Measurements from ENCODE around the gene CCDC158.
A peak's percentile ranks its signal among the peaks of the same experiment; 100 is the strongest.
"Not testable (repeated sequence)": the region's sequence is repeated elsewhere in the genome, so short reads cannot be mapped to it uniquely, and the experiment has no call there.

The CCDC158 gene

DNA sequence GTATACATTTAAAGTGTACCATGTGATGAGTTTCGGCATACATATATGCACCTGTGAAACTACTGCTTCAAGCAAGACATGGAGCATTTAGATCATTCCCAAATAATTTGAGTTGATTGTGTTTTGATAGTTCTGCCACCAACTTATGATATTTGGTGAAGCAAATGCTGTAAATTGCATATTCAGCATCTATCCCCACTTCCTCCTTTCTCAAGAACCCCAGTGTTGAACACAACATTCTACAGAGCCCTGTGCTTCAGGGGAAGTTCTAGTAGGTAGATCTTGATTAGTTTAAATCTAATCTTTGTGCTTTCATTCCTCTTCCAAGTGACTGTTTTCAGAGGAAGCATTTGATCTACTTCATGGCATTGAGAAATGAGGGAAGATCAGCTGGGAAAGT lies 8.7 kb upstream of the CCDC158 start:
- DNase-seq: no peak

DNA sequence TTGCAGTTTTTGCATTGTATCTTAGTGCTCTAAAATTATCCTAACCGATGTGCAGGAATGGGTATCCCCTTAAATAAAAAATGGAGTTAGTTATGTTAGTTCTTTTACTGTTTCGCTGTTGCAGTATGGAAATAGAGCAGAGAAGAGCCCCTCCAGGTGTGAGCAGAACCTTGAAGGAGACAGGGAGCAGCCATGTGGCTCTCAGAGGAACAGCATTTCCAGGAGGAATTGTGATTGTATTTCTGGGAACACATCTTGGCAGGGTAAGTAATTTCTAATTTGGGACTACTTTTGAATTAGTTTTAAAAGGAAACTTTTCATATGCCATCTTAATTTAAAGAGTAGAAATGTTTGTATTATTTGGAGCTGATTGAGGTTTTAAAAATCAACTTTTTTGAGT lies 5.3 kb upstream of the CCDC158 start:
- no peak for DNase-seq

- DNase-seq: not testable (repeated sequence)
Measured at GRCh38 chr4:76423159-76423558, 2.2 kb upstream of the CCDC158 start.

- DNase-seq: no peak
Measured at GRCh38 chr4:76420188-76420761, 666 bp downstream of the CCDC158 start.

DNA sequence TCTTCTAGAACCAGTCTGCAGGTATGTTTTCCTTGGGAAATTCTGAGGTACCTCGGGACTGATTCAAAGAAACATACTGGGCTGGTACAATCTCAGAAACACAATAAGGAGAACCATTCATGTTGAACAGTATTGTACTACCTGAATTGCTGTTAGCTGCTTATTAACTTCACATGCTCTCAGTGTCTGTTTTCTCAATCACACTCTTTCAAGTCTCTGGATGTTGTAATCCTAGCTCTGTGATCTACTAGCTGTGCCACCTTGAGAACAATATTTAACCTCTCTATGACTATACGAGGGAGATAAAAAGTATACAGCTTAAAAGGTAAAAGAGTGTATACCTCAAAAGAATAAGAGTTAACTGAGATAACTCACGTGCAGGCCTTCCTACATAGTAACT lies 10.3 kb downstream of the CCDC158 start:
- DNase-seq: no peak

DNA sequence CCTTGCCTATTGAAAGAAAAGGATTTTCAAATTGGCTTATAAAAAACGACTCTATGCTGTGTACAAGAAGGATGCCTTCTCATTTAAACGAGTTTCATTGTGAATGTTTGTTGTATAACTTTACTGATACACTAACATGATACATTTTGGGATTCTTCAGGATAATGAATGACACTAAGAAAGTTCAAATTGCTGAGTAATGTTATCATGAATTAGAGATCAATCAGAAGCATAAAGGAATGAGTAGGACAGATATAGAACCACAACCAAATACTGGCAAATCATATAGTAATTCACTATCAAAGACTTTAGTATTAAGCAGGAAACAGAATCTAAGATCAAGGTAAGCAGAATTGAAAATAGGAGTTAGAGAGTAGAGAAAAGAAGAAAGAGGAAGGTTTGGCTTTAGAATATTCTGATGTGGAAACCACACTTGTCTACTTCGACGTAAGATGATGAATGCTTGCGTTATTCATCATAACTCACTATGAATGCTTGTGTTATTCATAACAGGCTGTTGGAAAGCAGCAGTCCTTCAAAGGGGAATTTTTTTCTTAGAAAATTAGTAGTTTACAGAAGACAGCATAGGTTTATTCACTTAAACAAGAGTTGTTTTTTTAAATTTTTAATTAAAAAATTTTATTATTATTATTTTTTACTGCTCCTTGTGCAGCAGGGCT lies 13.4 kb downstream of the CCDC158 start:
- no peak for DNase-seq

- DNase-seq: no peak
Measured at GRCh38 chr4:76406081-76406480, 14.9 kb downstream of the CCDC158 start.

DNA sequence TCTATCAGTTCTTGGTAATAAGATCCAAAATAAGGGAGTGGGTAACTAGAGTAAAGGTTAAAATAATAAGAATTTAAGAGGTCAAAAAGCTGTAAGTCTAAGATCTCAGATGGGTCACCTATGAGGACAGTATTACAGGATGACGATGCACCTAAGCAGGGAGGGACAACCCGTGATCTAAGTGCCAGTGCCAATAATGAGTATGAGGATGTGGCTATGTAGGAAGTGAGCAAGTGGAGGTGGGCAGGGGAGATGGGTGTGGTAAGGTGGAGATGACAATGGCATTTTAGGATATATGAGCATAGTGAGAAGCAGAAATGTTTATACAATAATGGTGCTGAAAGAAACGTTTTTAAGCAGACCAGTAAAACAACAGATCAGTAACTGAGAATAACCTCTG lies 19.3 kb downstream of the CCDC158 start:
- no peak for DNase-seq

GRCh38 chr4:76388160-76388908 lies 32.6 kb downstream of the CCDC158 start:
- no peak for DNase-seq

- no peak for DNase-seq
Measured at GRCh38 chr4:76386566-76387305, 34.2 kb downstream of the CCDC158 start.

GRCh38 chr4:76385974-76386373 lies 35.0 kb downstream of the CCDC158 start:
- DNase-seq: no peak

- DNase-seq: no peak
Measured at GRCh38 chr4:76384052-76384451, 36.9 kb downstream of the CCDC158 start.

GRCh38 chr4:76383001-76383400 lies 37.9 kb downstream of the CCDC158 start:
- no peak for DNase-seq

- DNase-seq: no peak
Measured at GRCh38 chr4:76381986-76382385, 39.0 kb downstream of the CCDC158 start.

DNA sequence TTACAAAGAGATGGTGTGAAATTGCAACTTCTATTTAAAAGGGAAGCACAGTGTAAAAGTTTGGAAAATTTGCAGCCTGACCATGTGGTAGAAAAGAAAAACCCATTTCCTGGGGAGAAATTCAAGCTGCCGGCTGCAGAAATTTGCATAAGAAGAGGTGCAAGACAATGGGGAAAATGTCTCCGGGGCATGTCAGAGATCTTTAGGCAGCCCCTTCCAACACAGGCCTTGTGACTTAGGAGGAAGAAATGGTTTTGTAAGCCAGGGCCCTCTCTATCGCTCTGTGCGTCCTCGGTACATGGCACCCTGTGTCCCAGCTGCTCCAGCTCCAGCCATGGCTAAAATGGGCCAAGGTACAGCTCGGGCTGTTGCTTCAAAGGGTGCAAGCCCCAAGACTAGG lies 40.4 kb downstream of the CCDC158 start:
- no peak for DNase-seq

- peak; percentile 62 for DNase-seq
Measured at GRCh38 chr4:76377911-76378310, 43.0 kb downstream of the CCDC158 start.

DNA sequence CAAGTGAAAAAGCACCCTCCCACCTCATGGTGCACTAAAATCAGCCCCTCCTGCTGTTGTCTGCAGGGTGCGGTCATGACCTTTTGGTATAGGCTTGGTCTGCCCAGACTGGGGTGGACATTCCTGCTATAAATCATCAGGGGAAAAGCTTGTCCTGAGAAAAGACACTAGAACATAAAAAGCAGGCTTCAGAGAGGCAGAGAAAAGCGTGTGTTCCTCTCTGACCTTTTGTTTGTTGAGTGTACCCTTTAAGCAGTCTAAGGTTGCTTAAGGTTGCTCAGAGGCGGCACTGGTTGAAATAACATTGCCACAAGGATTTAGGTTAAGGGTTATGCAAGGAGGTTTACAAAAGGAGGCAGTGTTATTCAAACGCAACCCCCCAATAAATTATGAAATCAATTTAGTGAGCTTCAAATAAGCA lies 43.5 kb downstream of the CCDC158 start:
- no peak for DNase-seq

DNA sequence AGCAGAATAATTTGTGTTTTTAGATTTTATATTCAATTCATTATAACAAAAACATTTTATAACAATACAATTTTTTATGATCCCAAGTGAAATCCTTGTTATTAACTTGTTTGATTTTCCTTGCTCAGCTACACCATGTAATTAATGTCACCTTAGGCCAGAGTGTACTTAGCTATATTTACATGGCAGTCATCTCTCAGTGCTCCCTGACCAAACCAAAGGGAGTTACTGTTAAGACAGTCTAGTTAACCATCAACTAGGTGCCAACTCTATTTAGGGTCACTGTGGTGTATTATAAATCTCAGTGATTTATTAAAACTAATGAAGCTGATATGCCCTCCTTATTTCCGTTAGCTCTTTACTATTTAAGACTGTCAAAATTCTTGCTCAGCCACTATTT lies 44.4 kb downstream of the CCDC158 start:
- no peak for DNase-seq

GRCh38 chr4:76375703-76376102 lies 45.2 kb downstream of the CCDC158 start:
- DNase-seq: no peak

DNA sequence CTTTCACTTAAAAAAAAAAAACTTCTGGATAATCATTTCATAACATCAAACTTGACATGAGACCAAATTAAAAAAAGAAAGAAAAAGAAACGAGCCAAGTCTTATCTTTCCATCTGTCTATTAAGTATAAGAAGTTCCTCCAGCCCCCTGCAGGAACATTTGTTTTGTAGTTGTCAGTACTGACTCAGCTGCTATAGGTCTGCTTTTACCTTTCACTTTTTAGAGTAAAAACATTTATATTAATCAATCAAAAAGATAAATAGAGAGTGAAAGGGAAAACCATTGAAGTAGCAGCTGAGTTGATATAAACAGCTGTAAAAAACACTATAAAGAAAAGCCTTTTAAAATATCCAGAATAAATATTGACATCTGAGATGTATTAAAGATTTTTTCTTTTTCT lies 46.1 kb downstream of the CCDC158 start:
- DNase-seq: peak; percentile 23

GRCh38 chr4:76373919-76374552 lies 46.9 kb downstream of the CCDC158 start:
- DNase-seq: no peak

DNA sequence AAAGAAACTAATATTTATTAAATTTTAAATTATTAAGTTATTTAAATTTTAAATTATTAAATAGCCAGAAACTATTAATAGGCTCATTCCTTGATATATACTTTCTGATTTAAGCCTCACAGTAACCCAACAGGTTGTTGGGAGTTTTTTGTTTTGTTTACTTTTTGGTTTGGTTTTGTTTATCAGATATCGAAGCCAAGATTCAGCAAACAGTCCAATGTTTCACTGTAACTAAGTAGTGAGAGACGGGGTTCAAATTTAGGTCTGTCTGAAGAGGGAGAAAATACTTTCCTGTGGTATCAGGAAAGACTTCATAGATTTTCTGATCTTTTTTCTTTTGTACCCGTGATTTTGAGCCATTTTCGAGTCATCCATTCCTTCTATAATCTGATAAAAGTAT lies 54.2 kb downstream of the CCDC158 start:
- DNase-seq: no peak

GRCh38 chr4:76365636-76366035 lies 55.3 kb downstream of the CCDC158 start:
- DNase-seq: no peak
